HG03064 (cell line): ENCODE data around the gene PLEKHH1.

Experiments
- ATAC-seq: cut with Tn5 transposase; IDR thresholded peaks from one replicate; pipeline ENCODE4 v1.9.1; 2021; ENCODE audit warnings: low read depth; ENCODE audit not compliant: unreplicated experiment

Gene PLEKHH1

DNA sequence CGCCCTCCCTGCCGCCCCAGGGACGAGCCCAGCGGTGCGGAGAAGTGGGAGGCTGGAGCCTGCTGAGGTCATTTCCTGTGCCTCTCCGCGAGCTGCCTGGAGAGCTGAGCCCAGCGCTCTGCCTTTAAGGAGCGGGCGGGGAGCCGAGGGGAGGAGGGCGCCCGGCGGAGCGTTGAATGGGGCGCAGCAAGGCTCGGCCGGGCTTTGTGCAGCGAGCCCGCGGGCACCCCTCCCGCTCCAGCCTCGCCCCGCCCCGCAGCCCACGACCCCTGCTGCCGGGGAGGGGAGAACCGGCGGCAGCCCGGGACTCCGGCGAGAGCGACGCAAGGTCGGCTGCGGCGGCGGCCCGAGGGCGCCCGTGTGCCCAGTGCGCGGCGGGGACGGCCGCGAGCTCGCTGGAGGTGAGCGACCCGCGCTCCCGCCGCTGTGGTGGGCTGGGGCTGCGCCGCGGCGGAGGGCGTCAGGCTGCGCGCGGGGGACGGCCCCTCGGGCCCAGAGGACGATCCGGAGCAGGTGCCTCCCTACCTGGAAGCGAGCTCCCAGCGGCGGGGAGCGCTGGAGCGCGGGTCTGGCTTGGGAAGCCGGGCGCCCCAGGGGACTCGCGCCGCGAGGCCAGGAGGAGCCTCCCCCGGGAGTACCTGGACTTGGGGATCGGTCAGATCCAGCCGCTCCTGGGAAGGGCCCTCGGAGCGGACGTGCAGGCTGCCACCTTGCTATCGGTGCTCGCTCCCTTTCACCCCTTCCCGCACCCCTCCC lies at the start of gene PLEKHH1:
Gene PLEKHH1 (plus strand): TSS at position 293 of the 756 bp plus-strand sequence. CDS start 8,578 bp downstream, outside the sequence.
- ATAC-seq, result no peak

DNA sequence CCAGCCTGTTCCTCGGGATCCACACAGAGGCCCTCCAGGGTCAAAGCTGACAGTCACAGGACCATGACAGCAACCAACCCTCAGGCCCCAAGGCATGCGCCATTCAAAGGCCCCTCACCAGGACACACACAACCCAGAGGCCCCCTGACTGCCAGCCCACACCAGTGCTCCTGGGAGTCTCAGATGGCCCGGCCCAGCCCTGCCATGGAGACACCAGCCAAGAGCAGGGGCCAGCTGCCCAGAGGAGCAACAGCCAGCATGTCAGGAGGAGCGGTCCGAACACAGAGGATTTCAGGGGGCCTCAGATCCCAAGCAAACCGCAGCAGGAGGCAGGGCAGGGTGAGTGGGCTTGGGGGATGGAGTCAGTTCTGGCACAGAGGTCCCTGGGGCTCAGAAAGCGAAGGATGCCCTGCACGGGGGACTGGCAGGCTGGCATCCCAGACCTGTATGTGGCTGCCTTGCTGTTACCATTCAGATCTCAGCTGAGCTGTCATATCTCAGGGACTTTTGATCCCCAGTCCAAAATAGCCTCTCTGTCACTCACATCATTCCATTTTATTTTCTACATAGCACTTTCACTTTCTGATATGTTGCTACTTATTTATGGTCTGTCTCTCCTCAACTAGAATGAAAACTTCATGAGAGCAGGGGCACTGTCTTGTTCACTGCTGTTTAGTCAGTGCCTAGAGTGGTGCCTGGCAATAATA lies 49.4 kb upstream of the PLEKHH1 start:
- ATAC-seq, result no peak

DNA sequence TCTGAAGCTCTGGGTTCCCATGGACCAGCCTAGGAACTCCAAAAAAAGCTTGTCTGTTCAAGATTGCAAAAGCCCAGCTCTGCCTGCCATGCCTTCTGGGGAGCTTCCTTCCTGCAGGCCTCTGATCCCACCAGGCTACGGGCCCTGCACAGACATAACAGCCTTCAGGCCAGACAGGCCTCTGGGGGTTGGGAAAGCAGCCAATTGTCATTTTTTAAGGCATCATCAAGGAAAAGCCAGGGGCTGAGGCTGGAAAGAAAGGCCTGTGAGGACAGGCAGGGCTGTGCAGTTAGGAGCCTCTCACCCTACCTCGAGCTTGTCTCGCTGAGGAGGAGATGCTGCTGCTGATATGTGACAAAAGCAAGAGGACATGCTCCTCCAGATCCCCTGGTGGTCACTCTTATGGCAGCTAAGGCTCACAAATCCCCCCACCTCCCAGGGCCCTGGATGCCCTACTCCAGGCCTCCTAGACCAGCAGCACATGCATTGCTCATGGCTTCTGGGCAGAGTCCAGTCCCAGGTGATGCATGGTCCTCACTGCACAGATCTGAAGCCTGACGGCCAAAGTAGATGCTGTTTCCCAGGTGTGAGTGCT lies 47.5 kb upstream of the PLEKHH1 start:
- ATAC-seq, result no peak

- ATAC-seq, result no peak
These were observed 46.2 kb upstream of the PLEKHH1 start for GRCh38 chr14:67486890-67487289.

GRCh38 chr14:67487332-67487731 lies 45.8 kb upstream of the PLEKHH1 start:
- no peak for ATAC-seq

DNA sequence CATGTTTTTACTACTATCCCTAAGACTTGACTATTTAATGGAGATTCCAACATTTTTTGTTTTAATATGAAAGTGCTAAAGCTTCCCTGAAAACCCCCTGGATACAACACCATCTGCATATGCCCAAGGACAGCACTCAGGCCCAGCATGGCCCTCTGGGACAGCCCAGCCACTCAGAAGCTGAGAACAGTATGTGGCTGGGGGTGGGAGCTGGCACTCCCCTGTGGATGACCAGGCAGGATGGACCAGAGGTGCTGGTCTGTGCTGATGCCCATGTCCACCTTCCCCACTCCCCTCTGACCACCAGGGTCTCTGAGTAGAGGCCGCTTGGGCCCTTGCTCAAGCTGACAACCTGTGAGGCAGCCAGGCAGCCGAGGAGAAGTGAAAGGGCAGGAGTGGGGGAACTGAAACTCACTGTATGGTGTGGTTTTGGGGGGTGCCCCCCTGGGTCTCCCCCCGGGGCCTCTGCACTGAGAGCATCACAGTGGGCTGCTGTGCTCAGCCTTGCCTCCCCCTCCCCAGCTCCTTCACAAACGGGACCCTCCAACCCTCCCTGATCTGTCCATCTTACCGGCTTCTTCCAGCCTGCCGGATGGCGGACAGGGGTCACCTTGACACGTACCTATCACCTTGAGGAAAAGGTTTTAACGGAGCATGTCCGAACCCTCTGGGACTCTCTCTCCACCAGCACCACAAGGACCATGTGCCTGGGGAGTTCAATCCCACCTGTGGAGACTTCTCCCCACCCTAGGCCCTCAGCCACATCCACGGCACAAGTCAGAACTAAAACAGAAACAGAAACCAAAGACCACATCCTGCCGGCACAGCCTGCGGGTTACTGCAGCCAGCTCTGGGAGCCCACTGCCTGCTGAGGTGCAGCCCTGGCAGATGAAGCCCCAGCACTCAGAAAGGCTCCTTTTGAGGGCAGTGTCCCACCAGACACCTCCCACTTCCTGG lies 44.9 kb upstream of the PLEKHH1 start, which contains the start of gene TMEM229B:
Gene TMEM229B (minus strand): TSS at position 785 of the 957 bp plus-strand sequence. CDS start 14,798 bp downstream, outside the sequence.
- ATAC-seq, result peak; percentile 95

GRCh38 chr14:67490196-67490595 lies 42.9 kb upstream of the PLEKHH1 start:
- ATAC-seq, result no peak

GRCh38 chr14:67491285-67491684 lies 41.8 kb upstream of the PLEKHH1 start:
- ATAC-seq, result no peak

DNA sequence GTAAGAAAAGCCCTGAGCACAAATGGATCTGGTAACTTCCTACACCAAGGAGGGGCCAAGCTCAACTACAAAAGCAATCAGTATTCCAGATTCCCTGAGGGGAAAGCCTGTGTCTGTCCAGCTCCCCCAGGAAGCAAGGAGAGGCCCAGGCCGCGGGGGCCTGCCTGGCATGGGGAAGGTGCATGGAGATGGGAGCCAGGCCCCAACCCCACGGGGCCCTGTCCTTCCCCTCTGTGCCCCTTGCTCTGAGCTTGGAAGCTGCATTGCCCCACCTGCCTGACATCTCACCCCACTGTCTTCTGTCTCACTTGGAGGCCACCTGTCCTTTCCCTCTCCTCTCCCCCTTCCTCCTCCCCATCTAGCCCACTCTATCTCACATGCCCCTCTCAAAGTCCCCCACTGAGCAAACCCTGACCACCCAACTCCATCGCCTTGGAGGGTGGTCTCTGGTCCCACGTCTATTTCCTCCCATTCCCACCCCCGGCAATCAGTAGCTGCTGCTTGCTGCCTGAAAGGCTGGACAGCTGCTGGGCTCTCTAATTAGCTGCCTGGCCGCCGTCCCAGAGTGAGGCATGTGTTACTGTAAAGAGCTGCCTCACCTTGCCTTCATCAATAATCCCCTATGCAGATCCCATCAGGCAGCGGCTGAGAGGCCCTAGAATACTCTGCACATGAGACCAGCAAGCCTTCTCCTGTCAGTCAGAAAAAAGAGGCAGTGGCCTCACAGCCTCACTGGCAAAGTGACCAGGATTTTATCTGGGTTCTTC lies 41.2 kb upstream of the PLEKHH1 start:
- no peak for ATAC-seq

- no peak for ATAC-seq
These were observed 40.6 kb upstream of the PLEKHH1 start for GRCh38 chr14:67492538-67492937.

GRCh38 chr14:67493092-67493717 lies 39.9 kb upstream of the PLEKHH1 start:
- no peak for ATAC-seq

- ATAC-seq, result no peak
These were observed 37.3 kb upstream of the PLEKHH1 start for GRCh38 chr14:67495827-67496226.

GRCh38 chr14:67497216-67497615 lies 35.9 kb upstream of the PLEKHH1 start:
- no peak for ATAC-seq

GRCh38 chr14:67497716-67498115 lies 35.4 kb upstream of the PLEKHH1 start:
- no peak for ATAC-seq

- no peak for ATAC-seq
These were observed 32.1 kb upstream of the PLEKHH1 start for GRCh38 chr14:67500981-67501380.

DNA sequence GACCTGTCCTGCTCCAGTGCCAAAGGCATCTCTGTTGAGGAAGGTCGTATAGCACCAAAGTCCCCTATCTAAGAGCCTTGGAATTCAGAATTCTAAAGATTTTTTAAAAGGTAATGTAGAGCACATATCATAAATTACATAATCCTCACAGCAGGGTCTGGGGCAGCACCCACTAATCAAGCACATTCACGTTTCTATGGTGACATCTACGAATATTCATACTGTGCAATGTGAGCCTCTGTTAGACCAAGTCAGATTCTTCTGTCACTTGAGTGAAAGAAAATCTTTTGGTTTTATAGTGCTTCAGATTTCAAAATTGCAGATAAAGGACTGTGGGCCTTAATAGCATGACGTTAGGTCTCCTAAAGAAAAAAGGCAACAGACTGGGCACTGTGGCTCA lies 31.4 kb upstream of the PLEKHH1 start:
- ATAC-seq, result no peak

DNA sequence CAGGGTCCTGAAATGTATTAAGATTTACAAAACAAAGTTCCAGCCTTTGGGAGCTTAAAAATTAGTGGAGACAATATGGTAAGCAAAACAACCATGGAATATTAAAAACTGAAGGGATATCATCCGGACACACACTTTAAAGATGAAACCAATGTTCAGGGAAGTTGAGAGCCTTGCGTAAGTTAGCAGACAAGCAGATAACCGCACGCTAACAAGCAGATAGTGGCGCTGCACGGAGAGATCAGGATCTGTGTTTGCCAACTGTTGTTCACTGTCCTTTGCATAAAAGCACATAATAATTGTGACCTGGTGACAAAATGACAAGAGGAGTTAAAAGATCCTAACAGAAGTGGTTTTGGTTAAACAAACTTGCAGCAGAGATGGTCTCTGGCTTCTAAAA lies 30.2 kb upstream of the PLEKHH1 start:
- ATAC-seq, result no peak

DNA sequence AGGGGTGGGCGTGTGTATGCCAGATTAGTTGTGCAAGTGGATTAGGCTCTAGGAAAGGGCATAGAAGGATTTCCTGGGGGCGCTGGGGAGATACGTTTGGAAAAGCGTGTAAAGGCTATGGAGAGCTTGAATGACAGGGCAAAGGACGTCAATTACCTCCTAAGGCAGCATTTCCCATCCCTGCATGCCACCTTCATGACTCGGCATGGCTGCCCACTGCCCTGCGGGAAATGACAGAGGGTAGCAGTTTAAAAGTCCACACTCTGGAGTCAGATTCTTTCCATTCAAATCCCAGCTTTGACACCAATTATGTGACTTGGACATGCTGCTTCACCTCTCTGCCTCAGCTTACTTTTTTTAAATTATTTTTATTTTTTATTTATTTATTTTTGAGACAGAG lies 29.8 kb upstream of the PLEKHH1 start:
- no peak for ATAC-seq

DNA sequence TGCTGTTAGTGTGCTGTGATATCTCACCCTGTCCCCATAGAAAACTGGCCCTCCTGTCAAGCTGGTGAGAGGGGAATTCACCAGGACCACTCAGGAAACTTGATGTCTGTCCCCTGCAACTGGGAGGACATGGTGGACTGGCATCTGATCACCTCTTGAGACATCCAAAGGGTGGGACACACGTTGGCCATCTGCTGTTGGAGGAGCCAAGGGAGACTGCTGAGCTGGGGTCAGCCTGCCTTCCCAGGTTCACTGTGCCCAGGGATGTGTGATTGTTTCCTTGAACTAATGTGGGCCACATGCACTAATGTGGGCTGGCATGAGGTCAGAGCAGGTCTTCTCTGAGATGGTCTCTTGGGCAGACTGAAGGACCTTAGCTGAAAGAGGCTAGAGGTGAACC lies 27.8 kb upstream of the PLEKHH1 start:
- no peak for ATAC-seq
